Ectodermal cell (in vitro differentiated cells): ENCODE data around the gene SLC8B1.

Experiments used
- H3K27ac ChIP-seq: 2 replicates; pipeline ENCODE4 v1.7.0; 2013; ENCODE audit warnings: mild to moderate bottlenecking, low read depth, low read length; ENCODE audit not compliant: insufficient read depth, poor library complexity, severe bottlenecking
- H3K27me3 ChIP-seq: 2 replicates; pipeline ENCODE4 v1.7.0; 2013; ENCODE audit warnings: mild to moderate bottlenecking, low read length; ENCODE audit not compliant: insufficient read depth, control insufficient read depth, poor library complexity, severe bottlenecking
- H3K36me3 ChIP-seq: one replicate; pipeline ENCODE4 v1.7.0; 2013; ENCODE audit warnings: low read length; ENCODE audit not compliant: control insufficient read depth, insufficient read depth
- H3K4me1 ChIP-seq: one replicate; pipeline ENCODE4 v1.7.0; 2013; ENCODE audit warnings: low read length; ENCODE audit not compliant: control insufficient read depth, insufficient read depth
- H3K4me3 ChIP-seq: 2 replicates; pipeline ENCODE4 v1.7.0; 2013; ENCODE audit warnings: low read depth, low read length, control low read depth; ENCODE audit not compliant: insufficient read depth
- H3K9me3 ChIP-seq: 2 replicates; pipeline ENCODE4 v1.7.0; 2013; ENCODE audit warnings: mild to moderate bottlenecking, low read length, moderate library complexity; ENCODE audit not compliant: control insufficient read depth
- WGBS, 2 experiments: methylation state at CpG; one replicate each; pipeline ENCODE4 v1.1.7; 2013; ENCODE audit warnings: missing lambda C conversion rate in 2 of 2; 5-methylcytosine and 5-hydroxymethylcytosine counted together

Gene SLC8B1

DNA sequence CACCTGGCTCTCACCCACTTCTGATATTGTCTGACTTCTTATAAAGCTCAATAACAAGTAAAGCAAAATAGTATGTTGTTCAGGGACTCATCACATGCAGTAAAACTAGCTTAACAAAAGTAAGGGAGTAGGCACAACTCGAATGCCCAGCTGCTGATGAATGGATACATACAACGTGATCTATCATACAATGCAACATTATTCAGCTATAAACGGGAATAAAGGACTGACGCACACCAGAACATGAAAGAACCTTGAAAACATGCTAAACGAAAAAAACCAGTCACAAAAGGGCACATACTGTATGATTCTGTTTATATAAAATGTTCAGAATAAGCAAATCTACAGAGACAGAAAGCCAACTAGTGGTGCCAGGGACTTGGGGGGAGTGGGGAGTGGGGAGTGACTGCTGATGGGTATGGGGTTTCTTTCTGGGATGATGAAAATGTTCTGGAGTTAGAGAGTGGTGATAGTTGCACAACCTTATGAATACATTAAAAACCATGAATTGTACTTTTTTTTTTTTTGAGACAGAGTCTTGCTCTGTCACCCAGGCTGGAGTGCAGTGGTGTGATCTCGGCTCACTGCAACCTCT is 34.6 kb upstream of the SLC8B1 start:
- 93 to 96% methylated on average over 5 to 6 of the region's 6 CpGs for WGBS, 2 experiments
- Histone ChIP-seq H3K27ac (no peak overlapping the region), H3K27me3 (no peaks in the 10 kb centered on the region), H3K4me3 (no peak overlapping the region), H3K36me3 (peaks cover under 1% of the 10 kb centered on the region), H3K9me3 (no peaks in the 10 kb centered on the region), H3K4me1 (no peaks in the 10 kb centered on the region)

DNA sequence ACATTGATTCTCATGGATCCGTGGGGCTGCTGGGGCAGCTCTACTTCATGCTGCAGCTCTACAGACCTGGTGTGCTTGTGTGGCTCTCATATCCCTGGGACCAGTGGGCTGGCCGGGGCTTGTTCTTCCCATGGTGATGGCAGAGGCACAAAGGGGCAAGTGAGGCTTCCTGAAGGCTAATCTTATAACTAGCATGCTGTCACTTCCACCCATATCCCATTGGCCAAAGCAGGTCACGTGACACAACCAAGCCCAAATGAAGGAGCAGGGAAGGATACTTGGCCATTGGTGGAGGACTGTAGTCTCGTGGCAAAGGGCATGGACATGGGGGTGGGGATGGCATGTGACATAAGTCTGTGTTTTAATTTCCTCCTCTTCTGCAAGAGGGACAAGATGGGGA is 33.4 kb upstream of the SLC8B1 start:
- H3K4me3 ChIP-seq: no peak overlapping the region
- WGBS, 2 experiments: 88 to 94% methylated on average over 4 of the region's 4 CpGs

DNA sequence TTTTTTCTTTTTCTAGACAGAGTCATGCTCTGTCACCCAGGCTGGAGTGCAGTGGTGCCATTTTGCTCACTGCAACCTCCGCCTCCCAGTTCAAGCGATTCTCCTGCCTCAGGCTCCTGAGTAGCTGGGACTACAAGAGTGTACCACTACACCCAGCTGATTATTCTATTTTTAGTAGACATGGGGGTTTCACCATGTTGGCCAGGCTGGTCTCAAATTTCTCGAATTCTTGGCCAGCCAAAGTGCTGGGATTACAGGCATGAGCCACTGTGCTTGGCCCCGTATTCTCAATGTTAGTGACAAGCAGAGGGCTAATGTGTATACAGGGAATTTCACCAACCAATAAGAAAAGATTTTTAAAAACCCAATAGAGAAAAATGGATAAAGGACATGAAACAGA is 31.9 kb upstream of the SLC8B1 start:
- Histone ChIP-seq H3K36me3 (no peaks in the 10 kb centered on the region), H3K4me1 (no peaks in the 10 kb centered on the region), H3K9me3 (no peaks in the 10 kb centered on the region), H3K4me3 (no peak overlapping the region), H3K27me3 (no peaks in the 10 kb centered on the region), H3K27ac (no peak overlapping the region)
- WGBS, 2 experiments: 87 to 93% methylated on average over 4 of the region's 4 CpGs

More for the DNA sequence above, 33.4 kb upstream of the SLC8B1 start:
- Histone ChIP-seq H3K9me3 (no peaks in the 10 kb centered on the region), H3K27me3 (no peaks in the 10 kb centered on the region), H3K4me1 (no peaks in the 10 kb centered on the region), H3K27ac (no peak overlapping the region), H3K36me3 (no peaks in the 10 kb centered on the region)

DNA sequence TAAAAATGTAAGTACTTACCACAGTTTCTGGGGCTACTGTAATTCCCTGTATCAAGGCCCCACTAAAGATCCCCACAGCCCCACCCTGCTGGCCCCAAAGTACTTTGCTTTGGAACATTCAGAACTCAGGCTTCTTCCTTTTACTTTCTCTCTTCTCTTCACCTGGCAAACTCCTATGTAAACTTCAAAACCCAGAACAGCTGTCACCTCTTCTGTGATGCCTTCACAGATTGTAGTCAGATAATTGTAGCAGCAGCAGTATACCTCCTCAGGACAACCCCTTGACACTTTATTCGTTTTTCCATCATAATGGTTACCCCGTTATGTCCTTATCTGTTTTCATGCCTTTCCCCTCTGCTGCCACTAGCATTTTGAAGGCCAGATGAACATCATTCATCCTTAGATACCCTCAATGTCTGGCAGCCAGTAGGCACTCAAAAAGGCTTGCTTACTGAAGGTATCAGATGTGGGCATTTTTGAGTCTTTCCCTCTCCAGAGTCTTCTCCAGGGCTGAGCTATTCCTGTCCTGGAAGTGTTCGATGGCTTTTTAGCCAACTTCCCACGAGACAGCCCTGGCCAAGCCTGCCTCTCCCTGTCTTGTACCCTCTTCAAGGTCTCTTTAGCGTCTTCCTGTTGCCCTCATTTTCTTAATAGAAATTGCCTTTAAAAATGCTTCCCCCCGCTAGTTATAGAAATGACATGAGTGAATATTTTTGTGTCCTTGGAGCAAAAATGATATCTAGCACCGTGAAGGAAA is 30.9 kb upstream of the SLC8B1 start:
- no peaks in the 10 kb centered on the region for H3K4me1 ChIP-seq
- H3K27me3 ChIP-seq: no peaks in the 10 kb centered on the region
- WGBS, 2 experiments: 90 to 93% methylated on average over 7 of the region's 7 CpGs
- no peaks in the 10 kb centered on the region for H3K36me3 ChIP-seq
- H3K27ac ChIP-seq: no peak overlapping the region
- H3K9me3 ChIP-seq: no peaks in the 10 kb centered on the region
- H3K4me3 ChIP-seq: no peak overlapping the region

DNA sequence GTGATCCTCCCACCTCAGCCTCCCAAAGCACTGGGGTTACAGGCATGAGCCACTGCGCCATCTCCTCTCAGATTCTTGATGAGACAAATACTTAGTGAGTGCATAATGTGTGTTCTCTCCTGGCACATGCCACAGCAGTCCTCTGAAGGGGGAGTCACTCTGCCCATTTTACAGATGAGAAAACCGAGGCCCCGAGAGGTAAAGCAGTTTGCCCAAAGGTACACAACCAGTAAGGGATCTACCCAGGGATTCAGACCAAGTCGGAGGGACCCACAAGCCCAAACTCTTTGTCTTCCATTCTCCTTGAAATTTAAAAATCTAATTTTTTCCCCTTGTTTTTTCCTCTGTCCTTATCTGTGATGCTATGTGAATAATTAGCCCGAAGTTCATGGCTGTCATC is 29.8 kb upstream of the SLC8B1 start:
- H3K27ac ChIP-seq: no peak overlapping the region
- H3K36me3 ChIP-seq: no peaks in the 10 kb centered on the region
- no peaks in the 10 kb centered on the region for H3K27me3 ChIP-seq
- WGBS, 2 experiments: 90 to 93% methylated on average over 5 of the region's 5 CpGs
- H3K4me3 ChIP-seq: no peak overlapping the region
- H3K9me3 ChIP-seq: no peaks in the 10 kb centered on the region
- H3K4me1 ChIP-seq: peaks cover 3% of the 10 kb centered on the region

DNA sequence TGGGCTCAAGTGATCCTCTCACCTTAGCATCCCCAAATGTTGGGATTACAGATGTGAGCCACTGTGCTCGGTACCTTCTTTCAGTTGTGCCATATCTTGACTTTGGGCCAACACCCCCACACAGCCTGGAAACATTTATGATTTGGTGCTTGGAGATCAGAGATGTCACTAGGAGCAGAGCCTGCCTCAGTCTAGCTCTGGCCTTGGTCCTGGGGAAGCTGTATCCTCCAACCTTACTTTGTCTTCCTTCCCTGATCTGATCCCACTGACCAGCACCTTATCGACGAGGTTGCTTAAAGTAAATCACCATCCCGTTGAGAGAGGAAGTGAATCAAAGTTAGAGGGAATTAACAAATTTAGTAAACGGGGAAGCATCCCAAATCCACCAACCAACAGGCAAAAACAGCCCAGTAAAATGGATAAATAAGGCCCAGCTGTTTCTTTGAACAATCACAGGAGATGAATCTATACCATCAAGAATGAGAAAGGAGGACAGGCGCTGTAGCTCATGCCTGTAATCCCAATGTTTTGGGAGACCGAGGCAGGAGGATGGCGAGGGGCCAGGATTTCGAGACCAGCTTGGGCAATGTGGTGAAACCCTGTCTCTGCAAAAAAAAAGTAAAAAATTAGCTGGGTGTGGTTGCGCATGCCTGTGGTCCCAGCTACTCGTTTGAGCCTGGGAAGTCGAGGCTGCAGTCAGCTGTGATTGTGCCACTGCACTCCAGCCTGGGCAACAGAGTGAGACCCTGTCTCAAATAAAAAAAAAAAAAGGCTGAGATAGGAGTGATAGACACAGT is 26.9 kb upstream of the SLC8B1 start:
- Histone ChIP-seq H3K4me1 (peaks cover 10% of the 10 kb centered on the region), H3K36me3 (no peaks in the 10 kb centered on the region), H3K4me3 (no peak overlapping the region), H3K27me3 (no peaks in the 10 kb centered on the region), H3K27ac (no peak overlapping the region), H3K9me3 (no peaks in the 10 kb centered on the region)
- WGBS, 2 experiments: 96 to 97% methylated on average over 10 to 12 of the region's 12 CpGs

DNA sequence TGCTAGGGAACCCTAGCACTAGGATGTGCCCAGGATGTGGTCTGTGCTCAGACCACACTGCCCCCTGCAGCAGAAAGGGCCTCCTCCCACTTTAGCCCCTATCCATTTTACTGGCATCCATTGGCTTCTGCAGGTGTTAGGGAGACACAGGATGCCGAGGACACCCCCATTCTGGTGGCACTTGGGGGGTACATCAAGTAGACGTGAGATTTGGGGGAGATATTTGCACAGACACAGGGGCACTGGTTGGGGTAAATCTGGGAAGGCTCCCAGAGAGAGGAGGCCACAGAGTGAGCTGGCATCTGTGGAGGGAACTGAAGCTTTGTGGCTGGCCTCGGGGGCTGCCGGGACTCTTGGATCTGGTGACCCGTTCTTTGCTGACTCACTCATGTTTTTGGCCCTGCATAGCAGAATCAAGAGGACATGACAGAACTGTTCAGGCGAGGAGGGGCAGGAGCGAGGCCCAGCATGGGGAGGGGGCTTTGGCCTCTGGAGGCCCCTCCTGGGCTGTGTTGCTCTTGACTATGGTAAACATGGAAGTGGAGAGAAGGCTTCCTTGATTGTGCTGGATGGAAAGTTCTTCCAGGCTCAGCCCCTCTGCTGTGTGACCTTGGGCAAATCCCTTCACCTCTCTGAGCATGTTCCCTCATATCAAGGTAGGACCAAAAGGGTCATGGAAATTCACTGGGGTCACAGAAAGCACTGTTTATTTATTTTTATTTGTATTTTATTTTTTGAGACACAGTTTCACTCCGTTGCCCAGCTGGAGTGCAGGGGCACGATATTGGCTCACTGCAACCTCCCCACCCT is 25.2 kb upstream of the SLC8B1 start:
- Histone ChIP-seq H3K4me1 (peaks cover 10% of the 10 kb centered on the region), H3K36me3 (no peaks in the 10 kb centered on the region), H3K9me3 (no peaks in the 10 kb centered on the region), H3K4me3 (no peak overlapping the region), H3K27me3 (no peaks in the 10 kb centered on the region), H3K27ac (no peak overlapping the region)
- 91 to 92% methylated on average over 9 of the region's 9 CpGs for WGBS, 2 experiments

DNA sequence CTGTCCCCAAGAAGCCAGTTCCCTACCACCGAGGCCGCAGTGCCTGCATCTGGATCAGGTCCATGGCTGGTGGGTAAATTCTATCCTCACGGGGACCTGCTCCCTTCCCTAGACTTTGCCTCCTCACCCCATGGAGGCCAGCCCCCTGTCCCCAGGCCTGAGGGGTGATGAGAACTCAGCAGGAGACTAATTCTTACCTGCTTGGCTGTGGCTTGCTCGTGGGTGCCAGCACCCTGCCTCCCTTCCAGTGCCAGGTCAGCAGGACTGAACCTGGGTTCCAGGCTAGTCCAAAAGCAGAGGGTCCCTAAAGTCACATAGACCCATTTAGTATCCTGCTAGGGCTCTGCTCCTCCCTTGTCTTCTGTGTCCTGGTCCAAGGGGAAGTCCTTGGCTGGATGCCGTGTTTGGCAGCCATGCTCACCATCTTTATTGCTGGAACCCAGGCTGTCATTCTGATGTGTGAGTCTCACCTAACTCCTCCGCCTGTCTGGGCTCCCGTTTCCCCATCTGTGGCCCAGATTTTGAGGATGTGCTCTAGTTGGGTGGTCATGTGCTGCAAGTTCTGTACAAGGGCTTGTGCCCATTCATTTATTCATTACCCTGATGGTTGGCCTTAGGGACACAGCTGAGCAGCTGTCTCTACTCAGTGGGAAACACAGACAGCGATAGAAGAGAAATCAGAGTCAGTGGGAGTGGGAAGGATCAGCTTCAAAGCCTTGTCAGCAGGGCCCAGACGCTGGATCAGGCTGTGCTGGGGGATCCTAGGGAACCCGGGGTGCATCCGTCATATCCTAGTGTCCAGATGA is 24.4 kb upstream of the SLC8B1 start:
- WGBS, 2 experiments: 59 to 61% methylated on average over 11 of the region's 11 CpGs
- H3K9me3 ChIP-seq: no peaks in the 10 kb centered on the region
- peak overlapping the region; percentile 92 for H3K4me3 ChIP-seq
- H3K27me3 ChIP-seq: no peaks in the 10 kb centered on the region
- peaks cover 10% of the 10 kb centered on the region for H3K4me1 ChIP-seq
- H3K27ac ChIP-seq: no peak overlapping the region
- H3K36me3 ChIP-seq: no peaks in the 10 kb centered on the region

DNA sequence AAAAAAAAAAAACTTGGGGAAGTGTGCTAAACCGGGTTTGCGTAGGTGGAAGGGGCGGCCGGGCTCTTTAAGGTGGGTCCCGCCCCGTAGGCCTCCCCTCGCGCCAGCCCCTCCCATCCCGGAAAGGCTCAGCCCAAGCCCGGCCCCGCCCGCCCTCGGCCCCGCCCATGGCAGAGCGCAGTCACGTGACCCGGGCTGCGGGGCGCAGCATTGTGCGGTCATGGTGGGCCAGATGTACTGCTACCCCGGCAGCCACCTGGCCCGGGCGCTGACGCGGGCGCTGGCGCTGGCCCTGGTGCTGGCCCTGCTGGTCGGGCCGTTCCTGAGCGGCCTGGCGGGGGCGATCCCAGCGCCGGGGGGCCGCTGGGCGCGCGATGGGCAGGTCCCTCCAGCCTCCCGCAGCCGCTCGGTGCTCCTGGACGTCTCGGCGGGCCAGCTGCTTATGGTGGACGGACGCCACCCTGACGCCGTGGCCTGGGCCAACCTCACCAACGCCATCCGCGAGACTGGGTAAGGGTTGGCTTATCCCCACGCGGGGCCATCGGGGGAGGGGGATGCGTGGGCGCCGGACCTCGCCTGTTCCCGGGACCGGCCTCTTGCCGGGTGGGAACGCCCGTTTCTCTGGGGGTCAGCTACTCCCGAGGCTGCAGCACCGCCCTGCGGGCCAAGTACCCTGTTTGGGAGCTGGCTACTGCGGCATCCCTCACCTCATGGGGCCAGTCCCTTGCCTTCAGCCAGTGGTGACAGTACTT is 23.6 kb upstream of the SLC8B1 start, which contains the start of gene PLBD2:
PLBD2 (plus strand) TSS at position 207 of the 752 bp plus-strand sequence; CDS start at position 221, 14 bp downstream.
- Histone ChIP-seq H3K9me3 (no peaks in the 10 kb centered on the region), H3K27me3 (no peaks in the 10 kb centered on the region), H3K36me3 (no peaks in the 10 kb centered on the region), H3K27ac (no peak within 1 kb of the TSS), H3K4me1 (peaks cover 10% of the 10 kb centered on the region), H3K4me3 (peak within 1 kb of the TSS; percentile 92)
- WGBS, 2 experiments: 0 to 1% methylated on average over 67 of the region's 67 CpGs
